ENCODE measurements around the gene FBXO42.

DNA sequence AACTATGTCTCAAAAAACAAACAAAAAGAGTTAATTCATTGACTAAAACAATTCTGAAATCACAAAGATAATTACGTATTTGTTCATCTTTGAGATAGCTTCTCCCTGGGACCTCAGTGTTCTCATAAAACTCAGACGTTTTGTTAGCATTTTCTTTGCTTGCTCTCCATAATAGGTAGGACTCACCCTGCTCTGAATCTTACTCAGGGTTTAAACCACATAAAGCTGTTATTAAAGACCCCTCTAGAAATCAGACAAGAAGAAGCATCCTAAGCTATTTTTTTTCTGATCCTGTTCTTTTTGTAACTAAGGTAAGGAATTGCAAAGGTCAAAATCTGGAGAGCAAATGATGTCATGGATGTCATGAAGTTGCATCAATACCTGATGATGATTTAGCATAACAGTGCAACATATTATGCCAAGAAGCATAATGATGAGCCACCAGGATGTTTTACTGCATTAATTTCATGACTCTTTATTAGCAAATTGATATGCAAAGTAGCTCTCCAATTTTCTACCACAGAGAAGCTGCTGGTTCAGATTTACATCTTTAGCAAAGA, 2.4 kb downstream of the FBXO42 start:
- TF ChIP-seq, protein P1, sequence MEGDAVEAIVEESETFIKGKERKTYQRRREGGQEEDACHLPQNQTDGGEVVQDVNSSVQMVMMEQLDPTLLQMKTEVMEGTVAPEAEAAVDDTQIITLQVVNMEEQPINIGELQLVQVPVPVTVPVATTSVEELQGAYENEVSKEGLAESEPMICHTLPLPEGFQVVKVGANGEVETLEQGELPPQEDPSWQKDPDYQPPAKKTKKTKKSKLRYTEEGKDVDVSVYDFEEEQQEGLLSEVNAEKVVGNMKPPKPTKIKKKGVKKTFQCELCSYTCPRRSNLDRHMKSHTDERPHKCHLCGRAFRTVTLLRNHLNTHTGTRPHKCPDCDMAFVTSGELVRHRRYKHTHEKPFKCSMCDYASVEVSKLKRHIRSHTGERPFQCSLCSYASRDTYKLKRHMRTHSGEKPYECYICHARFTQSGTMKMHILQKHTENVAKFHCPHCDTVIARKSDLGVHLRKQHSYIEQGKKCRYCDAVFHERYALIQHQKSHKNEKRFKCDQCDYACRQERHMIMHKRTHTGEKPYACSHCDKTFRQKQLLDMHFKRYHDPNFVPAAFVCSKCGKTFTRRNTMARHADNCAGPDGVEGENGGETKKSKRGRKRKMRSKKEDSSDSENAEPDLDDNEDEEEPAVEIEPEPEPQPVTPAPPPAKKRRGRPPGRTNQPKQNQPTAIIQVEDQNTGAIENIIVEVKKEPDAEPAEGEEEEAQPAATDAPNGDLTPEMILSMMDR (conservative IDR thresholded peaks at IDR 0.05): no peak
- TF ChIP-seq EZH2 (IDR thresholded peaks at IDR 0.05; ENCODE audit: low read depth): no peak

Measured in PC-9 (cell line).